GM13976 (cell line): ENCODE results near the gene CACTIN.

Source experiments
- DNase-seq: peaks from one replicate; pipeline ENCODE4 v3.0.0; 2012; ENCODE audit warnings: low spot score
- CTCF ChIP-seq: IDR thresholded peaks from 2 replicates; pipeline ENCODE4 v1.5.1; 2012; ENCODE audit warnings: borderline replicate concordance, mild to moderate bottlenecking; ENCODE audit not compliant: insufficient read depth; ENCODE audit errors: extremely low read depth, missing control alignments, control extremely low read depth
- in situ Hi-C: fragments of 300-500 bp; cut with MboI; formaldehyde crosslinking; loops from one replicate; pipeline ENCODE4 v1.12.0; 2022; ENCODE audit warnings: low sequenced_read_pairs, mixed read lengths, inconsistent platforms; ENCODE audit not compliant: unreplicated experiment

CACTIN gene

GRCh38 chr19:3622224-3622623, 4.4 kb downstream of the CACTIN start:
- no peak for DNase-seq
- in situ Hi-C loops, result no loop called here
- TF ChIP-seq CTCF, result no peak

DNA sequence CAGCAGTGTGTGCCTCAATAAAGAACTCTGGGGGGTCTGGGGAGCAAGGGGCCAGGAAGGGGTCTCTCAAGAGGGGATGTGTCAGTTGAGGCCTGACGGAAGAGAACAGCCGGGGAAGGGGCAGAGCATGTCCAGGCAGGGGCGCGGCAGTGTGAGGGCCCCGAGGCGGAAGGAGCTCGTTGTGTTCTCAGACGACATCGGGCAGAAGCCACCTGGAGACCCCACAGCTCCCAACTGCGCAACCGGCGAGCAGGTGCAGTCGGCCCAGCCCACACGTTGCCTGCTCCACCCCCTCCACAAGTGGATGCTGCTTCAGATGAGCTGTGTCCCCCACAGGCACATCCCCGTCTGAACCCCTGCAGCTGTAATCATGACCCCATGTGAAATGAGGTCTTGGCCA, 4.9 kb downstream of the CACTIN start:
- no peak for DNase-seq
- TF ChIP-seq CTCF, result no peak
- in situ Hi-C loops, result no loop called here

- in situ Hi-C loops, result no loop called here
- no peak for TF ChIP-seq CTCF
- no peak for DNase-seq
These were observed 5.6 kb downstream of the CACTIN start for GRCh38 chr19:3620817-3621547.

GRCh38 chr19:3620145-3620816, 6.3 kb downstream of the CACTIN start:
- in situ Hi-C loops, result no loop called here
- TF ChIP-seq CTCF, result no peak
- DNase-seq, result no peak

DNA sequence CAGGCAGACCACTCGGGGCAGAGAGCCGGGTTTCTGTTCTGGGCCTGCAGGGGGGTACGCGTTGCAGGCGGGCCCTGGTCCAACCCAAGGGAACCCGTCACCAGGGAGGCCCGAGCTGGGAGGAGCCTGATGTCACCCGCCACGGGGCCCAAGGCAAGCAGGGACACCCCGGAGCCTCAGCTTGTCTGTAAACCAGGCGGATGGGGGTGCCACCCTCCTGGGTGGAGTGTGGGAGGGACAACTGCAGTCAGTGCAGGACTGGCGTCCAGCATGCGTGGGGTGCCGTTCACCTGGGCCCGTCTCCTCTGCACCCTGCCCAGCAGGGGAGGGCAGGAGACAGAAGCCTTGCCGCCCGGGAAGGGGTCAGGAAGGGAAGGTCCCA, 7.0 kb downstream of the CACTIN start:
- no peak for TF ChIP-seq CTCF
- in situ Hi-C loops, result no loop called here
- no peak for DNase-seq

GRCh38 chr19:3618811-3619630, 7.6 kb downstream of the CACTIN start:
- no peak for DNase-seq
- TF ChIP-seq CTCF, result no peak
- in situ Hi-C loops, result no loop called here
